Measurements from ENCODE around the gene WASHC3. TPM values are rescaled to one million over a fixed set of nuclear protein-coding genes. Genes with fewer than 3 reads are reported as not detected.

WASHC3 gene
- total and polyA plus RNA-seq, 3 experiments from 2014 or later: 40.0 to 101 (median 42.0) TPM

DNA sequence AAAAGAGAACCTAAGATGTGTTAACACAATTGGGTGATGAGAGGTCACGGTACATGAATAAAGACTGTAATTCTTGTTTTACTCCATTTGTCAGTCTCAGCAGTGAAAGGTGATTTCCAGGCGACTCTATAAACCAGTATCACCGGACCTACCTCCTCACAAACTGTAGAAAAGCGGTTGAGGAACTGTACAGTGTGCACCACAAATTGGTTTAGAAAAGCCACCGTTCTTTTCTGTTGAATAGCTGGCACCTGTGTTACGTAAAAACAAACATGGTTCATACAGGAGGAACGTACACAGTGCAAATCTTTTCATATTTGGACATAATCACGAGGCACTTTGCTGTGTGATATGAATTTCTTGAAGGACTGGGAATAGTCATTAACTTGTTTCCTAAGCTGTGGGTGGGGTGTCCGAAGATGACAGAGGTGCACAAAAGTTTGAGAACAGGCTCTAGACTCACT is 663 bp downstream of the WASHC3 start:
- H3K4me1 Mint-ChIP-seq: peaks cover 27 to 57% (median 55%) of the 10 kb centered on the region in 3 donors
- Histone ChIP-seq H3K9me3 (ENCODE audit: low read length) (no peaks in the 10 kb centered on the region), H3K27ac (ENCODE audit: low read depth, low read length) (peak overlapping the region; percentile 95), H3K4me1 (ENCODE audit: insufficient read depth, low read length) (peaks cover 30% of the 10 kb centered on the region), H3K27me3 (ENCODE audit: insufficient read depth, low read length, poor library complexity, severe bottlenecking) (no peaks in the 10 kb centered on the region), H3K36me3 (ENCODE audit: insufficient read depth, low read length) (peaks cover 16% of the 10 kb centered on the region), H3K4me3 (ENCODE audit: low read length) (peak overlapping the region; percentile 96)
- peak in 1 of 5 donors; percentile 27 for DNase-seq
- H3K27me3 Mint-ChIP-seq: peaks cover 0 to 11% of the 10 kb centered on the region in 2 donors
- no peaks in the 10 kb centered on the region for H3K9me3 Mint-ChIP-seq
- H3K27ac Mint-ChIP-seq: peak overlapping the region; percentile 95 to 100 (median 98)
- ChIA-PET POLR2A (interaction anchor here (0.6 to 1.5 kb wide), 5 partner anchors 13 to 230 kb away, joined by 3 to 7 read pairs (median 4); partner anchors contain the start of gene GNPTAB), CTCF (interaction anchor here (1.1 to 1.2 kb wide), 2 partner anchors 21 to 92 kb away, joined by 3 to 5 read pairs; no protein-coding TSS in a partner anchor)
- peak overlapping the region; percentile 89 to 98 (median 95) for H3K4me3 Mint-ChIP-seq
- H3K36me3 Mint-ChIP-seq: peaks cover 12 to 45% (median 18%) of the 10 kb centered on the region in 3 donors

DNA sequence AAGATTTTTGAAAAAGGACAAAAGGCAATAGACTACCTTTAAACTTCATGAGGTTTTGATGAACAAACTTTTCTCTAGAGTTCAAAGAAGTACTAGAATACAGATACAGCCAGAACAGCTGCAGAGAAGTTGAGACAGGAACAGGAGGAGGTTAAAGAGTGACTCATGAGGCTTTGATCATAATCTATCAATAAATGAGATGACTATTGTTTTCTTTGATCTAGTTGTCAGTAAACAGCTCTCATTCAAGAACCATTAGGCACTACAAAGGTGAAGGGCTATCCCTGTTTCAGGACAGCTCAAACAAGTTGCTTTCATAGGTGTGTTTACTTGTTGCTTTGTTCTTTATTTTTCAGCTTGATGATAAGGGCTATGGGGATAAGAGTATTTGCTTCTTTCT is 2.4 kb downstream of the WASHC3 start:
- Histone ChIP-seq H3K27me3 (ENCODE audit: insufficient read depth, low read length, poor library complexity, severe bottlenecking) (no peaks in the 10 kb centered on the region), H3K9me3 (ENCODE audit: low read length) (no peaks in the 10 kb centered on the region), H3K36me3 (ENCODE audit: insufficient read depth, low read length) (peaks cover 21% of the 10 kb centered on the region), H3K4me1 (ENCODE audit: insufficient read depth, low read length) (peaks cover 30% of the 10 kb centered on the region), H3K27ac (ENCODE audit: low read depth, low read length) (no peak overlapping the region), H3K4me3 (ENCODE audit: low read length) (no peak overlapping the region)
- peak overlapping the region in 4 of 7 donors; percentile 6 to 83 (median 14) for H3K4me3 Mint-ChIP-seq
- H3K9me3 Mint-ChIP-seq: no peaks in the 10 kb centered on the region
- ChIA-PET POLR2A (no interaction called here), CTCF (no interaction called here)
- peak overlapping the region in 7 of 8 donors; percentile 44 to 80 (median 59) for H3K27ac Mint-ChIP-seq
- no peaks in the 10 kb centered on the region for H3K27me3 Mint-ChIP-seq
- peak in 1 of 5 donors; percentile 13 for DNase-seq
- H3K36me3 Mint-ChIP-seq: peaks cover 16 to 62% (median 27%) of the 10 kb centered on the region in 3 donors
- peaks cover 32 to 70% (median 63%) of the 10 kb centered on the region in 3 donors for H3K4me1 Mint-ChIP-seq

DNA sequence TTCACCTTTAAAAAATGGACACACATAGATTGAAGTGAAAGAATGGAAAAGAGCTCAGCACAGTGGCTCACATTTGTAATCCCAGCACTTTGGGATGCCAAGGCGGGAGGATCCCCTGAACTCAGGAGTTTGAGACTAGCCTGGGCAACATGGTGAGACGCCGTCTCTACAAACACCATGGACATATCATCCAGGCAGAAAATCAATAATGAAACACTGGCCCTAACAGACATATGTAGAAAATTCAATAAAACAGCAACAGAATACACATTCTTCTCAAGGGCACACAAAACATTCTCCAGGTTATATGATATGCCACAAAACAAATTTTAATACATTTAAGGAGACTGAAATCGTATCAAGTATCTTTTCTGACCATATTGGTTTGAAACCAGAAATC is 7.4 kb downstream of the WASHC3 start:
- no peak overlapping the region for H3K4me3 Mint-ChIP-seq
- H3K36me3 Mint-ChIP-seq: peaks cover 27 to 85% (median 32%) of the 10 kb centered on the region in 3 donors
- no peaks in the 10 kb centered on the region for H3K9me3 Mint-ChIP-seq
- no peaks in the 10 kb centered on the region for H3K27me3 ChIP-seq (ENCODE audit: insufficient read depth, low read length, poor library complexity, severe bottlenecking)
- H3K27ac Mint-ChIP-seq: peak overlapping the region in 1 of 8 donors; percentile 36
- no peaks in the 10 kb centered on the region for H3K27me3 Mint-ChIP-seq
- H3K27ac ChIP-seq (ENCODE audit: low read depth, low read length): no peak overlapping the region
- H3K9me3 ChIP-seq (ENCODE audit: low read length): no peaks in the 10 kb centered on the region
- DNase-seq: no peak
- H3K36me3 ChIP-seq (ENCODE audit: insufficient read depth, low read length): peaks cover 30% of the 10 kb centered on the region
- ChIA-PET POLR2A (no interaction called here), CTCF (no interaction called here)
- H3K4me3 ChIP-seq (ENCODE audit: low read length): no peak overlapping the region
- H3K4me1 ChIP-seq (ENCODE audit: insufficient read depth, low read length): peaks cover 8% of the 10 kb centered on the region
- H3K4me1 Mint-ChIP-seq: peaks cover 33 to 75% (median 57%) of the 10 kb centered on the region in 3 donors

GRCh38 chr12:102053062-102053349 is 8.8 kb downstream of the WASHC3 start:
- H3K36me3 ChIP-seq (ENCODE audit: insufficient read depth, low read length): peaks cover 30% of the 10 kb centered on the region
- Mint-ChIP-seq H3K4me1 (peaks cover 30 to 65% (median 45%) of the 10 kb centered on the region in 3 donors), H3K27ac (peak overlapping the region in 1 of 8 donors; percentile 36), H3K36me3 (peaks cover 23 to 87% (median 29%) of the 10 kb centered on the region in 3 donors), H3K4me3 (no peak overlapping the region), H3K27me3 (no peaks in the 10 kb centered on the region), H3K9me3 (no peaks in the 10 kb centered on the region)
- no peak overlapping the region for H3K4me3 ChIP-seq (ENCODE audit: low read length)
- H3K9me3 ChIP-seq (ENCODE audit: low read length): no peaks in the 10 kb centered on the region
- no peaks in the 10 kb centered on the region for H3K27me3 ChIP-seq (ENCODE audit: insufficient read depth, low read length, poor library complexity, severe bottlenecking)
- no peak for DNase-seq
- CTCF ChIA-PET: no interaction called here
- H3K27ac ChIP-seq (ENCODE audit: low read depth, low read length): no peak overlapping the region
- POLR2A ChIA-PET: no interaction called here
- no peaks in the 10 kb centered on the region for H3K4me1 ChIP-seq (ENCODE audit: insufficient read depth, low read length)

DNA sequence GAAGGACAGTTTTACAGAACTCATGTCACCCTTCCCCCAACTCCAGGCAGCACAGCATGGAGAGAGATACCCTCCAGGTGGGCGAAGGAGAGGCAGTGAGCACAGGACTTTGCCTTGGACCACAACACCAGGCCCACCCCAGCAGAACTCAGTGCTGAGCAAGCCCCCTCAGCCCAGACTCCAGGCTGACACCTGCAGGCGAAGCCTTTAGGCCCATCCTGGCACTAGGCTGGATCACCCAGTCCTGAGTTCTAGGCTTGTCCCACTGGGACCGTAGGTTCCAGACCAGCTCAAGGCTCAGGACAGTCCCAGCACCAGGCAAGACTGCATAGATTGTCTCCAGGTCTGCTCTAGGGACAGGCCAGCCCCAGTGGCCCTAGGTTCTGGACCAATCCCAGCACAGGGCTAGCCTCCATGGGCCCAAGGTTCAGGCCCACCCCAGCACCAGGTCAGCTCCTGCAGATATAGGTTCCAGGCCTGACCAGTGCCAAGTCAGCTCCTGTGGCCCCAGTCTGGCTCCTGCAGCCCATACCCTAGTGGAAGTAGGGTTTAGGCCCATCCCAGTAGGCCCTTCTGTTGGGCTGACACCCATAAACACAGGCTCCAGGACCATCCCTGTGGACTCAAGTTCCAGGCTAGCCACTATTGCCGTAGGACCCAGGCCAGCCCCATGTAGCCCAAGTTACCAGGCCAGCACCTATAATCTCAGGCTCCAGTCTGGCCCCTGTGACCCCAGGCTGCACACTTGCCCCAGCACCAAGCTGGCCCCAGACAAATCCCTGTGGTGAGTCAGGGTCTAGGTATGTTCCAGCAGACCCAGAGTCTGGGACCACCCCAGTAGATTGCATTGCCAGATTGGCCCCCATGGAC is 9.4 kb downstream of the WASHC3 start:
- Mint-ChIP-seq H3K4me1 (peaks cover 25 to 59% (median 40%) of the 10 kb centered on the region in 3 donors), H3K9me3 (no peaks in the 10 kb centered on the region), H3K27ac (peak overlapping the region in 2 of 8 donors; percentile 36 to 74), H3K36me3 (peaks cover 23 to 85% (median 27%) of the 10 kb centered on the region in 3 donors), H3K27me3 (no peaks in the 10 kb centered on the region), H3K4me3 (no peak overlapping the region)
- H3K36me3 ChIP-seq (ENCODE audit: insufficient read depth, low read length): peaks cover 30% of the 10 kb centered on the region
- no peaks in the 10 kb centered on the region for H3K9me3 ChIP-seq (ENCODE audit: low read length)
- H3K4me1 ChIP-seq (ENCODE audit: insufficient read depth, low read length): no peaks in the 10 kb centered on the region
- no peak overlapping the region for H3K4me3 ChIP-seq (ENCODE audit: low read length)
- CTCF ChIA-PET: no interaction called here
- no peaks in the 10 kb centered on the region for H3K27me3 ChIP-seq (ENCODE audit: insufficient read depth, low read length, poor library complexity, severe bottlenecking)
- POLR2A ChIA-PET: no interaction called here
- DNase-seq: no peak
- H3K27ac ChIP-seq (ENCODE audit: low read depth, low read length): no peak overlapping the region

- ChIA-PET POLR2A (no interaction called here), CTCF (no interaction called here)
- H3K9me3 Mint-ChIP-seq: no peaks in the 10 kb centered on the region
- Histone ChIP-seq H3K27ac (ENCODE audit: low read depth, low read length) (no peak overlapping the region), H3K27me3 (ENCODE audit: insufficient read depth, low read length, poor library complexity, severe bottlenecking) (no peaks in the 10 kb centered on the region), H3K4me3 (ENCODE audit: low read length) (no peak overlapping the region), H3K9me3 (ENCODE audit: low read length) (no peaks in the 10 kb centered on the region), H3K36me3 (ENCODE audit: insufficient read depth, low read length) (peaks cover 30% of the 10 kb centered on the region), H3K4me1 (ENCODE audit: insufficient read depth, low read length) (no peaks in the 10 kb centered on the region)
- H3K4me3 Mint-ChIP-seq: no peak overlapping the region
- no peak for DNase-seq
- peaks cover 17 to 81% (median 22%) of the 10 kb centered on the region in 3 donors for H3K36me3 Mint-ChIP-seq
- no peaks in the 10 kb centered on the region for H3K27me3 Mint-ChIP-seq
- H3K4me1 Mint-ChIP-seq: peaks cover 20 to 50% (median 32%) of the 10 kb centered on the region in 3 donors
- peak overlapping the region in 2 of 8 donors; percentile 35 to 69 for H3K27ac Mint-ChIP-seq
These were observed 10.3 kb downstream of the WASHC3 start for GRCh38 chr12:102051431-102051965.

- Histone ChIP-seq H3K4me1 (ENCODE audit: insufficient read depth, low read length) (no peaks in the 10 kb centered on the region), H3K36me3 (ENCODE audit: insufficient read depth, low read length) (peaks cover 24% of the 10 kb centered on the region), H3K27me3 (ENCODE audit: insufficient read depth, low read length, poor library complexity, severe bottlenecking) (no peaks in the 10 kb centered on the region), H3K4me3 (ENCODE audit: low read length) (no peak overlapping the region), H3K27ac (ENCODE audit: low read depth, low read length) (no peak overlapping the region), H3K9me3 (ENCODE audit: low read length) (no peaks in the 10 kb centered on the region)
- ChIA-PET CTCF (no interaction called here), POLR2A (interaction anchor here (0.6 kb wide), 1 partner anchor 343 kb away, joined by 3 read pairs; no protein-coding TSS in a partner anchor)
- Mint-ChIP-seq H3K9me3 (no peaks in the 10 kb centered on the region), H3K4me1 (peaks cover 19 to 43% (median 29%) of the 10 kb centered on the region in 3 donors), H3K36me3 (peaks cover 13 to 78% (median 17%) of the 10 kb centered on the region in 3 donors), H3K27me3 (no peaks in the 10 kb centered on the region), H3K27ac (peak overlapping the region in 1 of 8 donors; percentile 23), H3K4me3 (no peak overlapping the region)
- DNase-seq: no peak
These were observed 10.9 kb downstream of the WASHC3 start for GRCh38 chr12:102050660-102051430.

Data from CD8-positive, alpha-beta memory T cell (primary cell).